ENCODE measurements around the gene ATP6V1B1. TPM values are rescaled to one million over a fixed set of nuclear protein-coding genes. Genes with fewer than 3 reads are reported as not detected.

Gene ATP6V1B1
- total and polyA plus RNA-seq, 12 donors: 0.14 to 4.6 (median 0.69) TPM; not detected in 4

DNA sequence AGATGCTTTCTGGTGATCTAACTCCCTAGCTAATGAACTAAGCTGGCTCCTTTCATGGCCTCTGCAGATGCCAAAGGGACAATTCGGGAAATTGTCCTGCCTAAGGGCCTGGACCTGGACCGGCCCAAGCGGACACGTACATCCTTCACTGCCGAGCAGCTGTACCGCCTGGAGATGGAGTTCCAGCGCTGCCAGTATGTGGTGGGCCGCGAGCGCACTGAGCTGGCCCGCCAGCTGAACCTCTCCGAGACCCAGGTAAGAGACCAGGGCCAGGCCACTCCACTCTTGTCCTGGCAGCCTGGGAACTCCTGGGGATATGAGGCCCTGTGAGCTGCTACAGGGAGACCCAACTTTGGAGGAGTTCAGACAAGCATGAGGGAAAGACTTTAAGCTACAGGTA lies 14.7 kb upstream of the ATP6V1B1 start:
- TF ChIP-seq POLR2A (IDR thresholded peaks at IDR 0.05) (no peak), CTCF (IDR thresholded peaks at IDR 0.05) (no peak)
- peak in 1 of 7 donors; percentile 9 for DNase-seq

DNA sequence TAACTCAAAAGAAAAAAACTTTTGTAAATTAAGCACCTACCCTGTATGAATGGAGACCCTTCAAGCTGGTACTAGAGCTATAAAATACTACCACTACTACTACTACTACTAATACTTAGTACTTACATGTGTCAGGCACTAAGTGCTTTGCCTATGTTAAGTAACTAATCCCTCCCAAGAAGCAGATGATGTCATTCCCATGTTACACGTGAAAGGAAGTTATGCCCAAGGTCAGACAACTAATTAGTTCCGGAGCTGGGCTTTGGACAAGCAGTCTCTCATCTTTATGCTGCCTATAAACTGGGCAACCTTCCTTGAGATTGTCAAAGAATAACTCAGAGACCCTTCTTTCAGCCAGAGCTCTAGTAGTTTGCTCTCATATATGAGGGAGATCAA lies 13.9 kb upstream of the ATP6V1B1 start:
- H3K27me3 ChIP-seq: no peaks in the 10 kb centered on the region
- H3K9me3 ChIP-seq (replicated peaks in 1 of 3): no peaks in the 10 kb centered on the region
- DNase-seq: no peak
- intact Hi-C loops (cut with DNase I): no loop called here
- no peaks in the 10 kb centered on the region for H3K4me1 ChIP-seq (replicated peaks in 1 of 2)
- no peak overlapping the region for H3K27ac ChIP-seq
- 5 to 20% (median 12%) methylated on average over 2 of the region's 2 CpGs for WGBS, 4 donors
- H3K36me3 ChIP-seq (replicated peaks in 1 of 2): no peaks in the 10 kb centered on the region
- TF ChIP-seq POLR2A (IDR thresholded peaks at IDR 0.05) (no peak), CTCF (IDR thresholded peaks at IDR 0.05) (no peak)
- no peak overlapping the region for H3K4me3 ChIP-seq

More for the DNA sequence above, 14.7 kb upstream of the ATP6V1B1 start:
- intact Hi-C loops (cut with DNase I): no loop called here
- Histone ChIP-seq H3K27ac (no peak overlapping the region), H3K9me3 (replicated peaks in 1 of 3) (no peaks in the 10 kb centered on the region), H3K4me1 (replicated peaks in 1 of 2) (no peaks in the 10 kb centered on the region), H3K27me3 (no peaks in the 10 kb centered on the region), H3K36me3 (replicated peaks in 1 of 2) (no peaks in the 10 kb centered on the region), H3K4me3 (no peak overlapping the region)
- 96 to 100% (median 96%) methylated on average over 12 of the region's 12 CpGs; no CpG with 5 or more reads in 1 of the 4 donors for WGBS, 4 donors

GRCh38 chr2:70922235-70923234 lies 13.2 kb upstream of the ATP6V1B1 start:
- intact Hi-C loops (cut with DNase I): no loop called here
- Histone ChIP-seq H3K27ac (no peak overlapping the region), H3K4me3 (no peak overlapping the region), H3K4me1 (replicated peaks in 1 of 2) (no peaks in the 10 kb centered on the region), H3K36me3 (replicated peaks in 1 of 2) (no peaks in the 10 kb centered on the region), H3K9me3 (replicated peaks in 1 of 3) (no peaks in the 10 kb centered on the region), H3K27me3 (no peaks in the 10 kb centered on the region)
- TF ChIP-seq CTCF (IDR thresholded peaks at IDR 0.05): no peak
- TF ChIP-seq POLR2A (IDR thresholded peaks at IDR 0.05): no peak
- peak in 1 of 7 donors; percentile 9 for DNase-seq
- 70 to 78% (median 76%) methylated on average over 17 to 18 of the region's 18 CpGs for WGBS, 4 donors

GRCh38 chr2:70923378-70924015 lies 12.2 kb upstream of the ATP6V1B1 start:
- no peaks in the 10 kb centered on the region for H3K27me3 ChIP-seq
- intact Hi-C loops (cut with DNase I): no loop called here
- H3K9me3 ChIP-seq (replicated peaks in 1 of 3): no peaks in the 10 kb centered on the region
- WGBS, 4 donors: 73 to 78% (median 77%) methylated on average over 10 of the region's 10 CpGs
- no peak overlapping the region for H3K4me3 ChIP-seq
- H3K36me3 ChIP-seq (replicated peaks in 1 of 2): no peaks in the 10 kb centered on the region
- no peak for TF ChIP-seq CTCF (IDR thresholded peaks at IDR 0.05)
- no peak for TF ChIP-seq POLR2A (IDR thresholded peaks at IDR 0.05)
- no peak overlapping the region for H3K27ac ChIP-seq
- peak in 1 of 7 donors; percentile 12 for DNase-seq
- no peaks in the 10 kb centered on the region for H3K4me1 ChIP-seq (replicated peaks in 1 of 2)
